ENCODE data around the gene DUSP3.
A peak's percentile ranks its signal among the peaks of the same experiment; 100 is the strongest.

The DUSP3 gene

DNA sequence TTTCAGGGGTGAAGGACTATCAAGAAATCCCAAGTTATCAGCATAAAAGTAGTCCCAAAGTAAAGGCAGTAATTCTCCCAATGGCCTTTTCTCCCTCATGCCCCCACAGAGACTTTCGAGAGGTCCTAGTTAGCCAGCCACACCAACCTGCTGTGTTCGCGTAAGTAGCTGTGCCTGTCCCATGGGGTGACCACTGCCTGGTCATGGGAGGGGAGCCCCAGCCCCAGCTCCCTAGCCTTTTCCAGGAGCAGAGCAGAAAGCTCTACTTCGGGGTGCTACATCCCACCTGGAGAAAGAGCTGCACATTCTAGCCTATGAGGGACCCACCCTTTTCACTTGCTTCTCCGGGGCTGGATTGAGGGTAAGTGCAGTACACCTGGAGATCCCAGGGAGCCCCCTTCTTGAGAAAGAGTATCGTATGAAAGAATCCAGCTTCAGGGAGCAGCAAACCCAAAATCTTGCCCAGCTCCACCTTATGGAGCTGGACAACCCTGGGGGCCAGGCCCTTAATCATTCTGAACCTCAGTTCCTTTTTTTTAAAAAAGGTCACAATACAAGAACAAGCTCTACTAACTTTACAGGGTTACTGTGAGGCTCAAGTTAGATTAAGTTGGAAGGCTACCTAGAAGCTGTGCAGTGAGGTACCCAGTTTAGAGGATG lies 11.6 kb downstream of the DUSP3 start:
- Mint-ChIP-seq H3K27ac (no peak overlapping the region), H3K9me3 (no peaks in the 10 kb centered on the region), H3K36me3 (peaks cover 20% of the 10 kb centered on the region), H3K4me3 (no peak overlapping the region), H3K4me1 (no peaks in the 10 kb centered on the region)
- DNase-seq (ENCODE audit: low spot score in 2 of 2) (no peak), ATAC-seq (no peak)

DNA sequence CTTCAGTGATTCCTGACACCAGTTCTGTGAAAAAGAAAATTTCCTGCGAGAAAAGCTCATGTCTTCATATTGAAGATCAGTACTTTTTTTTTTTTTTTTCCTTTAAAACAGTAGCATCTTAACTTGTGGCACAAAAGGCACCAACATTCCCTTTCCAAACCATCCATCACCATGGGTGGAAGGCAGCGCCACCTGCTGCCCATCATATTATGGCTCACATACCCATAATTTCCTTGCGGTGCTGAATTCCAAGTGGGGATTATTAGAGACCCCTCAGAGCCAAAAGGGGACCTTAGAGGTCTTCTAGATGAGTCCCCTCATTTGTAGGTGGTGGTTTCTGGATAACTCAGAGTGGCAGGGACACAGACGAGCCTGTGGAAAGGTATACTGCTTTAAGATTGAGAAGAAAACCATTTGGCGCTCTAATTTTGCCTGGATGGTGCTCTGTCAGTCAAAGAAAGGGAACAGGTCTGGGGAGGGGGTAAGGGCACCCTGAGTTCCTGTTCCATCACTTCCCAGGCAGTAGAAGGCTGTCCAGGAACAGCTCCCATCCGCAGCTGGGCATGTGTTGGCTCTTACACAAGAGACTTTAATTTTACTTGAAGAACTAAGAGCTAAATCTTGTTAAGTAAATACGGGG lies 12.2 kb downstream of the DUSP3 start:
- DNase-seq (ENCODE audit: low spot score in 2 of 2) = peak in 1 of 2 donors; percentile 25
- Mint-ChIP-seq H3K4me1 (no peaks in the 10 kb centered on the region), H3K9me3 (no peaks in the 10 kb centered on the region), H3K36me3 (peaks cover 13% of the 10 kb centered on the region), H3K27ac (no peak overlapping the region), H3K4me3 (no peak overlapping the region)
- ATAC-seq = no peak

DNA sequence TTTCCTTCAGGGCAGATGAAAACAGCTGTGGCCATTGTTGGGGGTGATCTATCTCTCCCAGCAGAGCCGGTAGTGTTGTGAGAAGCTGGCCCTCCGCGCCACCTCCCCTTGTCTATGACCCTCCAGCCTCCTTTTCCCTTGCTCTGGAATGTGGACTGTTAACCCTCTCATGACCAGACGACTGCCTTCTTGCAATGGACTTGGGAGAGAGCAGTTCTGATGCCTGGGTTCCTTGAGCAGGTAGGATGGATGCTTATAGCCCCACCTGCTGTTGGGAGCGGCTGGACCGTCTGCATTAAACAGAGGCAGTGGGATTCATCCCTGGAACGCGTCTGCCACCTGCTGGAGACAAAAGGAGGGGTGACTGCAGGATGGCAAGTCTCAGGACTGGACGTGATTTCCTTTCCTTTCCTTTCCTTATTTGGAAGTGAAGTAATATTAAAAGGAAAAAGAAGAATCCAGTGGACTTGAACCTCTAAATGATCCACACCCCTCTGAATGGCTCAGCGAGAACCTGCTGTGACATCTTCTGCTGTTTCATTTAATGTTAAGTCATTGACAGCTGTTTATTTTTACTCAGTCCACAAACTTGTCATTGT lies 18.4 kb downstream of the DUSP3 start:
- ATAC-seq = peak; percentile 91
- Mint-ChIP-seq H3K4me1 (no peaks in the 10 kb centered on the region), H3K27ac (no peak overlapping the region), H3K36me3 (no peaks in the 10 kb centered on the region), H3K9me3 (no peaks in the 10 kb centered on the region), H3K4me3 (no peak overlapping the region)
- DNase-seq (ENCODE audit: low spot score in 2 of 2) = peak; percentile 88 to 92

DNA sequence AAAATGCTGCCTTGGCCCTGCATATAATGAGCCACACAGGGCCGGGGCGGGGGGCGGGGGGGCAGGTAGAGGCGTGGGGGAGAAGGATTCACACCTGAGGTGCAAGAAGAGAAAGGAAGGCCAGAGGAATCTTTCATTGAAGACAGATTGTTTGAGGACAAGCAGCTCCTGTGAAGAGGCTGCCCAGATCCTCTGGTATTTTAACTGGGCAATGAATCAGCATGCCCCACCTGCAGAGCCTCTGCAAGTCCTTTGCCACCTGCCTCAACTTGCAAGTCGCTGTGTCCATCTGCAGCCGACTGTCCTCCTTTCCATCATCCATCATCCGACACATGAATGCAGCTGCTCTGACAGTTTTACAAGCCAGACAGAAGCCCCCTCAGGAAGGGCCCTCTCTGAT lies 18.9 kb downstream of the DUSP3 start:
- Mint-ChIP-seq H3K4me3 (no peak overlapping the region), H3K9me3 (no peaks in the 10 kb centered on the region)

DNA sequence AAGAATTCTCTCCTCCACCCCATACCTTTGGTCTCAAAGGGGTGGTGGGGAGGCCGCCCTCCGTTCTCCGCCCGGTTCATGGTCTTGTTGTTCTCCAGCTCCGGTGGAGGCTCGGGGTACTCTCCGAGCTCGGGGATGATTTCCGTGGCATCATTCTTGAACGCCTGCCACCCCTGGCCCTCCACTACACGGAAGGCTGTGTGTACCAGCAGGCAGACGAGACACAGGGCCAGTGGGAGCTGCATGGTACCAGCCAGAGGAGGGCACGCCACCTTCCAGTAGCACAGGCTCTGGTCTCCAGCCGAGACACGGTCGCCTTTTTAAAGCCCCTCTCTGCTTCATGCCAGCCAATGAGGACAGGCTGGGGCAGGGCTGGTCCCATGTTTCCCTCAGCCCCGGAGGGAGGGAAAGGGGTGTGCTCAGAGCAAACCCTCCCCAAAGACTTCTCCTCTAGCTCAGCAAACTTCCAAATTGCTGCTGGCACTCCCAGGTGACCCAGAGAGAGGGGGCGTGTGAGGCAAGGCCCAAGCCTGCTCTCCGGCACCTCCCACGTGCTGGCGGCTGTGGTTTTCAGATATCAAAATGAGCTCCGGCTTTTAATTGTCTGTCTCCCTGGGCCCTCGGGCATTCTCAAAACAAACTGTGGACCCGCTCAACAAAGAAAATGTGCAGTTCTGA lies 20.1 kb downstream of the DUSP3 start, which contains the start of gene SOST:
SOST (minus strand) TSS at position 295 of the 678 bp plus-strand sequence; CDS start at position 245, 50 bp downstream.
- H3K36me3 Mint-ChIP-seq = no peaks in the 10 kb centered on the region
- H3K4me3 Mint-ChIP-seq = no peak within 1 kb of the TSS
- no peaks in the 10 kb centered on the region for H3K9me3 Mint-ChIP-seq
- H3K4me1 Mint-ChIP-seq = peaks cover 11% of the 10 kb centered on the region
- DNase-seq (ENCODE audit: low spot score in 2 of 2) = no peak
- no peak within 1 kb of the TSS for H3K27ac Mint-ChIP-seq
- no peak for ATAC-seq

More for the DNA sequence above, 18.9 kb downstream of the DUSP3 start:
- Mint-ChIP-seq H3K36me3 (no peaks in the 10 kb centered on the region), H3K27ac (no peak overlapping the region), H3K4me1 (no peaks in the 10 kb centered on the region)
- DNase-seq (ENCODE audit: low spot score in 2 of 2) (no peak), ATAC-seq (no peak)

DNA sequence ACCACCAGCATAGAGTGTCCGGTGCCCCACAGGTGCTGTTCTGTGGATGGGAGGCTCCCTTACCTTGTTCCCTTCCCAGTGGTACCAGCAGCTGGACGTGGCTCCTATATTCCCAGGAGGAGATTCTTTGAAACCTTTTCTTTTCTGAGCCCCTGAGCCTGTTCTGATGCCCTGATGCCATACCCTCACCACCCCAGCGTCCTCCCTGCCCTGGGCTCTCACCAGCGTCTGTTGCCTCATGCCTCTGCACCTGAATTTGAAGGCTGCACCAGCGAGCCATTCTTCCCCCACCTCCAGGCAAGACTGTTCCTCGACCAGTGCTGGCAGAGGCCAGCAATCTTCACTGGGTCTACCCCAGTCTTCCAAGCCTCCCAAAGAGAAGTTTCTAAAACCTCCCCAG lies 20.7 kb downstream of the DUSP3 start:
- no peaks in the 10 kb centered on the region for H3K9me3 Mint-ChIP-seq
- peaks cover 16% of the 10 kb centered on the region for H3K4me1 Mint-ChIP-seq
- ATAC-seq (no peak), DNase-seq (ENCODE audit: low spot score in 2 of 2) (no peak)
- no peak overlapping the region for H3K27ac Mint-ChIP-seq
- H3K4me3 Mint-ChIP-seq = no peak overlapping the region
- no peaks in the 10 kb centered on the region for H3K36me3 Mint-ChIP-seq

DNA sequence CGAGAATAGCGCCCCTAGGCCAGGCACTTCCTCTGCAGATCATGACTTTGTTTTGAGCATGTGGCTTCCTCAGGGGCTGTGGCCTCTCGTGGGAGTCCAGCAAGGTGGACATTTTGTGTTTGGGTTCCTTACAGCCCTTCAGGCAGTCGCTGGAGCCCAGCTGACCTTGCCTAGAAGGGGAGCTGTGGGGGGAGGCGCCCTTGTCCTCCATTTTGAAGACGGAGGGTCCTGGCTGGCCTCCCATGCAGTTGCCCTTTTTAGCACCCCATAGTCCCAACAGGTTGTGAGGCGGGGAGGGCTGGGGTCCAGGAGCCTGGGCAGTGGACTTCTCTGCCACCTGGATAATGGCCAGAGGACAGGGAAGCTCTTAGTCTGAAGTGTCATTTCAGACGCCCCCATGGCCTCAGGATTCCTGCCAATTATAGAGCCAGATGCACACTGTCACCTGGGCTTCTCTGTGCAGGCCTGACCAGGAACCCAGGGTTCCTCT lies 21.6 kb downstream of the DUSP3 start:
- no peak for ATAC-seq
- H3K9me3 Mint-ChIP-seq = no peaks in the 10 kb centered on the region
- H3K4me3 Mint-ChIP-seq = no peak overlapping the region
- peaks cover 24% of the 10 kb centered on the region for H3K4me1 Mint-ChIP-seq
- no peak overlapping the region for H3K27ac Mint-ChIP-seq
- no peaks in the 10 kb centered on the region for H3K36me3 Mint-ChIP-seq
- DNase-seq (ENCODE audit: low spot score in 2 of 2) = no peak

DNA sequence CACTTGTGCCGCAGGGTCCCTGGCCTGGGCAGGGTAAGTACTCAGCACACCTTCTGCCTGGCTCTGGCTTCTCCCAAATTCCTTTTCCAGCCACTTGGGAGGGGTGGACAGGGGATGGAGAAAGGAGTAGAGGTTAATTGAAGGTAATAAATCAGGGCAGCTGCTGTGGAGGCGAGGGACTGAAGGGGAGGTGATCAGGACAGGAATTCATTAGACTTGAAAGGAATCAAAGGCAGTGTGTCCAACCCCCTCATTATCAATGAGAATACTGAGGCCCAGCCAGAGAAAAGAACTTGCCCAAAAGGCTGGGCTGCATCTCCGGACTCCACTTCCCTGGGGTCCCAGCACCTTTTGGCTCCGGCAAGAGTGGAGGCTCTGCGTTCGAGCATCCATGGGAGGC lies 22.6 kb downstream of the DUSP3 start:
- DNase-seq (ENCODE audit: low spot score in 2 of 2) (no peak), ATAC-seq (no peak)
- no peaks in the 10 kb centered on the region for H3K9me3 Mint-ChIP-seq
- H3K27ac Mint-ChIP-seq = no peak overlapping the region
- no peaks in the 10 kb centered on the region for H3K36me3 Mint-ChIP-seq
- H3K4me3 Mint-ChIP-seq = no peak overlapping the region
- H3K4me1 Mint-ChIP-seq = peaks cover 24% of the 10 kb centered on the region

DNA sequence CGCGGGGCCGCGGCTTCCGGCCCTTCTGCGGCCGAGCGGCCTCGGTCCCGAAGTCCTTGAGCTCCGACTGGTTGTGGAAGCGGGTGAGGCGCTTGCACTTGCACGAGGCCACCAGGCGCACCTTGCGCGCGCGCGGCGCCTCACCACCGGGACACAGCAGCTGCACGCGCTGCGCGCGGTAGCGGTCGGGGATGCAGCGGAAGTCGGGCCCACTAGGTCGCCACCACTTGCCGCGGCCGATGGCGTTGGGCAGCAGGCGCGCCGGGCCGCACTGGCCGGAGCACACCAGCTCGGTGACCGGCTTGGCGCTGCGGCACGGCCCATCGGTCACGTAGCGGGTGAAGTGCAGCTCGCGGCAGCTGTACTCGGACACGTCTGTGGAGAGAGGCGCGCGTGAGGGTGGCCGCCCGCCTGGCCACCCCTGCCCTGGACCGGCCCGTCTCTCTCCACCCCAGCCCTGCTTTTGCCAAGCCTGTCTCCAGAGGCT lies 23.3 kb downstream of the DUSP3 start:
- H3K27ac Mint-ChIP-seq = no peak overlapping the region
- DNase-seq (ENCODE audit: low spot score in 2 of 2) (no peak), ATAC-seq (no peak)
- H3K9me3 Mint-ChIP-seq = no peaks in the 10 kb centered on the region
- peaks cover 24% of the 10 kb centered on the region for H3K4me1 Mint-ChIP-seq
- H3K4me3 Mint-ChIP-seq = no peak overlapping the region
- no peaks in the 10 kb centered on the region for H3K36me3 Mint-ChIP-seq

DNA sequence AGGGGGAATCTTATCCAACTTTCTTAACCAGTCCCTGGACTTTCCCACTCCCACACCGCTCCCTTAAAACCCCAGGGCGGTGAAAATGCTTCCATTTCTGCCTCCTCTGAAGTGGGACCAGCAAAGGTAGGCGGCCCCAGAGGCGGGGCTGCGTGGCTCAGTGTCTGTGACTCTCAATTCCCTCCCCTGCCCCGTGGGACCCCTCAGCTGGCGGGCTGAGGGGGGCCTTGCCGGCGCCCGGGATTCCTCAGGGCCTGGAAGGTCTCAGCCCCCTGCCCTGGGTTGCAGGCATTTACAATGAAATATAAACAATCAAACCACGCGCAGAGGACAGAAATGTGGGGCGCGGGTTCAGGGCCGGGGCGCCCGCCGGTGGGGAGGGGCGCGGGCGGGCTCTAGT lies 23.8 kb downstream of the DUSP3 start:
- ATAC-seq (no peak), DNase-seq (ENCODE audit: low spot score in 2 of 2) (no peak)
- no peak overlapping the region for H3K27ac Mint-ChIP-seq
- H3K4me3 Mint-ChIP-seq = no peak overlapping the region
- no peaks in the 10 kb centered on the region for H3K9me3 Mint-ChIP-seq
- H3K4me1 Mint-ChIP-seq = peaks cover 24% of the 10 kb centered on the region
- no peaks in the 10 kb centered on the region for H3K36me3 Mint-ChIP-seq

DNA sequence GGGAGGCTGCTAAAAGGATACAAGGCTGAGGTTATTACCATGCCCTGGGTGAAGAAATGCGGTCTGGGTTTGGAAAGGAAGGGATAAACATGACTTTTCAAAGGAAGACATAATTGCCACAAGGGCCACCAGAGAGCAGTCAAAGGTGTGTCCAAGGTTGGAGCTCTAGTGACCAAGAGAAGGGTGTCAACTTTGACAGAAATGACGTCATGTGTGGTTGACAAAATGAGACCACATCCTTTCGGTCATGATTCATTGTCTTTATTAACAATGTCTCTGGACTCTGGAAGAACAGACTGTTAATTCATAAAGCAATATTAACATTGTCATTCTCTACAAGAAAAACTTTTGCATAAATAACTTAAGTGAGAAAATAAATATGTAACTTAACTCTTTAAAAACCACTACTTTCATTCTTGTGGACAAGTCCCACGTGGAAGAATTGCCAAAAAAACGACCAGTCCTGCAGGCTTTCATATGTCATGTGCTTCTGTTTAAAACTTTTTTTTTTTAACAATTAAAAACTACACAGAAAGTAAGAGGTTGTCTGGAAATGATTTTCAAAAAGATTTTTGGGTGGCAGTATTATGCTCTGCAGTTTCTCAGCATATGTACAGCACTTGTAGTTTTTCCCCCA lies 25.2 kb downstream of the DUSP3 start:
- no peaks in the 10 kb centered on the region for H3K9me3 Mint-ChIP-seq
- peaks cover 24% of the 10 kb centered on the region for H3K4me1 Mint-ChIP-seq
- H3K4me3 Mint-ChIP-seq = no peak overlapping the region
- ATAC-seq (peak; percentile 74), DNase-seq (ENCODE audit: low spot score in 2 of 2) (no peak)
- H3K36me3 Mint-ChIP-seq = no peaks in the 10 kb centered on the region
- no peak overlapping the region for H3K27ac Mint-ChIP-seq

DNA sequence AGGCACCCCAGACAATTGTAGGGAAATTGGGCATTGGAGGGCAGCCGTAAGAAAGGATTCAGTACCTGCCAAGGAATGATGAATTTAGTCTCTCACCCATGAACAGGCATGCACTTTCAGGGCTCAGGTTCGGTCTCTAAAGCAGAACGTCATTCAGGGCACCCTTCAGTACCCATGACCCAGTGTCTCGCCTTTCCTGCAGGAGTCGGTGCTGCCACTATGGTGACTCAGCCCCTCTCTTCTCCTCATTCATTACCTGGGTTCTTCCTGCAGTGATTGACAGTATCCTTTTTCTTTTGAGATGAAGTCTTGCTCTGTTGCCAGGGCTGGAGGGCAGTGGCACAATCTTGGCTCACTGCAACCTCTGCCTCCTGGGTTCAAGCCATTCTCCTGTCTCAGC lies 28.6 kb downstream of the DUSP3 start:
- Mint-ChIP-seq H3K9me3 (no peaks in the 10 kb centered on the region), H3K4me3 (no peak overlapping the region), H3K27ac (no peak overlapping the region), H3K4me1 (peaks cover 24% of the 10 kb centered on the region), H3K36me3 (no peaks in the 10 kb centered on the region)
- DNase-seq (ENCODE audit: low spot score in 2 of 2) (no peak), ATAC-seq (no peak)

DNA sequence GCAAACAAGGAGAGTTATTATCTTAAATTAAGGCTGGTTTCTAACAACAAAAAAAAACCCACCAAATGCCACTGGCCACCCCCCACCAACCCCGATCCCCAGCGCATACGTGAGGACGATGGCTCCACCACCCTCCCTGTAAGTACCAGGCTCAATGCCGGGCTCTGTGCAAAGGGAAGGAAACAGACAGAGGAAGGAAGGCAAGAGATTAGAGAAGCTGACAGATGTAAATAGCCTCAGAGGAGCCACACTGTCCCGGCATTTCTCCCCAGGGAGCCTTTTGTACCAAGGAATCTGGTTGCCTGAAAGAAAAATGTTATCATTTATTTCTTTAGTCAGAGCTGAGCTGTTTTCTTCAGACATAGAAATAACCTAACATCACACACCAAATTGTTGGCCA lies 33.2 kb downstream of the DUSP3 start:
- H3K36me3 Mint-ChIP-seq = no peaks in the 10 kb centered on the region
- no peaks in the 10 kb centered on the region for H3K4me1 Mint-ChIP-seq
- no peak overlapping the region for H3K4me3 Mint-ChIP-seq
- no peak overlapping the region for H3K27ac Mint-ChIP-seq
- no peak for ATAC-seq
- no peak for DNase-seq (ENCODE audit: low spot score in 2 of 2)
- no peaks in the 10 kb centered on the region for H3K9me3 Mint-ChIP-seq

DNA sequence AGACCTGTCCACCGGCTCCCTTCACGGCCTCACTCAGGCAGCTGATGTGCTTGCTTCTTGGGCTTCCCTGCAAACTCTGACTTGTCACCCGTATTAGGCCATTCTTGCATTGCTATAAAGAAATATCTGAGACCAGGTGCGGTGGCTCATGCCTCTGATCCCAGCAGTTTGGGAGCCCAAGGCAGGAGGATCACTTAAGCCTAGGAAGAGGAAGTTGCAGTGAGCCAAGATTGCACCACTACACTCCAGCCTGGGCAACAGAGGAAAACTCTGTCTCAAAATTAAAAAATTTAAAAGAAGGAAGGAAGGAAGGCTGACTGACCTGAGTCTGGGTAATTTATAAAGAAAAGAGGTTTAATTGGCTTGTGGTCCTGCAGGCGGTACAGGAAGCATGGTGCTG lies 37.1 kb downstream of the DUSP3 start:
- Mint-ChIP-seq H3K9me3 (no peaks in the 10 kb centered on the region), H3K27ac (no peak overlapping the region), H3K36me3 (no peaks in the 10 kb centered on the region), H3K4me3 (no peak overlapping the region), H3K4me1 (no peaks in the 10 kb centered on the region)
- ATAC-seq (no peak), DNase-seq (ENCODE audit: low spot score in 2 of 2) (no peak)

DNA sequence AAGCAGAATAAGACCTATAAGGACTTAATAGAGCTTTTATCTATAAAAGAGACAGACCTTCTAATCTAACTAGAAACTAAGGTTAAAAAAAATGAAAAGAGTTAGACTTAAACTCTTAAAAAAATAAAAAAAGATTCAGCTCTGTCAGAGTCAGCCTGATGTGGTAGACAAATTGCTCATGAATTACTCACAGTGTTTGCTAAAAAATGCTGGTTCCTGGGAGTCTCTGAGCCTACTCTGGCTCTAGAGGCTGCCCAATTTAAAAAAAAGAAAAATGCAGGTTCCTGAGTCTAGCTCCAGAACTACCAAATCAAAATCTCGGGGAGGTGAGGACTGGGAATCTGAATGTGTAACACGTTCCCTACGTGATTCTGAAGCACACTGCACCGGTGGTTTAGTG lies 38.2 kb downstream of the DUSP3 start:
- no peak for ATAC-seq
- no peak overlapping the region for H3K4me3 Mint-ChIP-seq
- H3K9me3 Mint-ChIP-seq = no peaks in the 10 kb centered on the region
- H3K27ac Mint-ChIP-seq = peak overlapping the region; percentile 58
- no peaks in the 10 kb centered on the region for H3K36me3 Mint-ChIP-seq
- DNase-seq (ENCODE audit: low spot score in 2 of 2) = no peak
- no peaks in the 10 kb centered on the region for H3K4me1 Mint-ChIP-seq

Data from stimulated activated effector memory CD8-positive, alpha-beta T cell treated with anti-CD3 and anti-CD28 coated beads, Interleukin-12 subunit alpha, Interleukin-12 subunit beta, amount 100 ng/mL, for 72 hours (primary cell).